Fibroblast of skin of scalp (primary cell): Measurements from ENCODE around the gene TMEM52.
"Not testable (repeated sequence)": the region's sequence is repeated elsewhere in the genome, so short reads cannot be mapped to it uniquely, and the experiment has no call there.

Source experiments
- DNase-seq: peaks from one replicate; pipeline ENCODE4 v3.0.0-alpha.2; 2013

The TMEM52 gene

GRCh38 chr1:1893291-1893985, 25.6 kb downstream of the TMEM52 start:
- DNase-seq = no peak

- no peak for DNase-seq
Measured at GRCh38 chr1:1892763-1893120, 26.3 kb downstream of the TMEM52 start.

DNA sequence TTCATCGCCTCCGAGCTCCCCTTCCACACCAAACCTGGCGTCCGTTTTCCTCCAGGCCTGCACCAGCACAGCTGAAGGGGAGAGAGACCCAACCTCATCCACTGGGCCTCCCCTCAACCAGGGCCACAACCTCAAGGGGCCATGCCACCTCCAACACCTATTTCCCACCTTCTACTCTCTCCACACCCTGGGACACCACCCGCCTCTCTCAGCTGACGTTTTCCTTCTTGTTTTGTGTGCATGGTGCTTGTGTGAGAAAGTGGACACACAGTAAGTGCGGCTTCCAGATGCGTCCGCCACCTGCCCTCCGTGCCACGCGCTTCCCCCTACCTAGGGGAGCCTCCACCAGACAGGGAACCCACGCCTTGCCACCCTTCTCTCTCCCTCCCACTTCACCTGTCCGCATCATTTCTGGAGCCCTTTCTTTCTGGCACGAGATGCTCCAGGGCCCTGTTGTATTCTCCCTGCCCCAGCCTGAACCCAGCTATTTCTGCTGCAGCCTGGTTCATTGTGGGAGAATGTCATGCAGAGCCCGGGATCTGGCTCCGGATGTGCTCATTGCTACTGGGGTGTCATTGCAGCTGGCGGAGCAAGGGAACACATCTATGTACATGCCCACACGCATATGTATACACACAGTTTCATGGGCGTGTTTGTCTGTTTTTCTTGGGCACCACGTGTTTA, 26.9 kb downstream of the TMEM52 start:
- no peak for DNase-seq

- DNase-seq = peak; percentile 73
Measured at GRCh38 chr1:1891349-1892078, 27.6 kb downstream of the TMEM52 start.

GRCh38 chr1:1890506-1891348, 28.4 kb downstream of the TMEM52 start, which contains the start of gene GNB1:
Gene GNB1, minus strand, starts transcription at chr1:1891087. Its CDS starts 65,634 bp downstream, at chr1:1825453.
- peak; percentile 93 for DNase-seq

- peak; percentile 51 for DNase-seq
Measured at GRCh38 chr1:1889847-1890505, 29.1 kb downstream of the TMEM52 start.

GRCh38 chr1:1889090-1889750, 29.9 kb downstream of the TMEM52 start:
- DNase-seq = no peak

- not testable (repeated sequence) for DNase-seq
Measured at GRCh38 chr1:1883890-1884289, 35.2 kb downstream of the TMEM52 start.

- peak; percentile 38 for DNase-seq
Measured at GRCh38 chr1:1883092-1883873, 35.8 kb downstream of the TMEM52 start.

GRCh38 chr1:1881727-1882126, 37.4 kb downstream of the TMEM52 start:
- DNase-seq = no peak

GRCh38 chr1:1880617-1881312, 38.3 kb downstream of the TMEM52 start:
- DNase-seq = no peak

DNA sequence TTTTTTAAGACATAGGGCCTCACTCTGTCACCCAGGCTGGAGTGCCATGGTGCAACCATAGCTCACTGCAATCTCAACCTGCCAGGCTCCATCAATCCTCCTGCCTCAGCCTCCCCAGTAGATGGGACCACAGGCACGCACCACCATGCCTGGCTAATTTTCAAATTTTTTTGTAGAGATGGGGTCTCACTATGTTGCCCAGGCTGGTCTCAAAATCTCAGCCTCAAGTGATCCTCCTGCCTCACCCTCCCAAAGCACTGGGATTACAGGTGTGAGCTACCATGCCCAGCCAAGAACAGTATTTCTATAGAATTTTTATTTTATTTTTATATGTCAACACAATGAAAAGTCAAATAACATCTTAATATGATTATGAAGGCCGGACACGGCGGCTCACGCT, 39.1 kb downstream of the TMEM52 start:
- no peak for DNase-seq

GRCh38 chr1:1877865-1878436, 41.1 kb downstream of the TMEM52 start:
- no peak for DNase-seq

GRCh38 chr1:1876335-1876930, 42.6 kb downstream of the TMEM52 start:
- DNase-seq = peak; percentile 55

GRCh38 chr1:1875932-1876331, 43.1 kb downstream of the TMEM52 start:
- DNase-seq = no peak

- DNase-seq = no peak
Measured at GRCh38 chr1:1874901-1875300, 44.2 kb downstream of the TMEM52 start.

- DNase-seq = no peak
Measured at GRCh38 chr1:1873186-1873585, 45.9 kb downstream of the TMEM52 start.

GRCh38 chr1:1872329-1872994, 46.6 kb downstream of the TMEM52 start:
- no peak for DNase-seq

DNA sequence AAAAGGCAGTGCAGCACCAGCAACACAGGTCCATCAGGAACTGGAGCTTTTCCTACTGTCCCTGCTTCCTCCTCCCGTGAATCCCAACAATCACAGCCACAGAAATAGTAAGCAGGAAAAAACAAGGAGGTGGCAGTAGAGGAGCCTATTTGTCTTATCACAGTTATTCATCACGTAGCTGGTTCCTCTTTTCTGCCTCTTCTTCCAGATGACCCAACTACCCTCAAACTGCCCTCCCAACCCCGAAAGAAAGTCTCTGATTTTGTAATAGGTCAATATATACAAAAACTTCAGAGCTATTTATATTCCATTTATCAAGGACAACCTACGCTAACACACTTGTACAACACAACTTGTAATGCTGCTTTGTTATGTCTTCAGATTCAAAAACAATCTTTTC, 49.6 kb downstream of the TMEM52 start:
- DNase-seq = no peak
